ENCODE measurements around the gene ADAM15. TPM values are rescaled to one million over a fixed set of nuclear protein-coding genes. Genes with fewer than 3 reads are reported as not detected.
A peak's percentile ranks its signal among the peaks of the same experiment; 100 is the strongest.

Gene ADAM15
- total and polyA plus RNA-seq, 2 experiments from 2014 or later, result 19.5 to 25.2 TPM

DNA sequence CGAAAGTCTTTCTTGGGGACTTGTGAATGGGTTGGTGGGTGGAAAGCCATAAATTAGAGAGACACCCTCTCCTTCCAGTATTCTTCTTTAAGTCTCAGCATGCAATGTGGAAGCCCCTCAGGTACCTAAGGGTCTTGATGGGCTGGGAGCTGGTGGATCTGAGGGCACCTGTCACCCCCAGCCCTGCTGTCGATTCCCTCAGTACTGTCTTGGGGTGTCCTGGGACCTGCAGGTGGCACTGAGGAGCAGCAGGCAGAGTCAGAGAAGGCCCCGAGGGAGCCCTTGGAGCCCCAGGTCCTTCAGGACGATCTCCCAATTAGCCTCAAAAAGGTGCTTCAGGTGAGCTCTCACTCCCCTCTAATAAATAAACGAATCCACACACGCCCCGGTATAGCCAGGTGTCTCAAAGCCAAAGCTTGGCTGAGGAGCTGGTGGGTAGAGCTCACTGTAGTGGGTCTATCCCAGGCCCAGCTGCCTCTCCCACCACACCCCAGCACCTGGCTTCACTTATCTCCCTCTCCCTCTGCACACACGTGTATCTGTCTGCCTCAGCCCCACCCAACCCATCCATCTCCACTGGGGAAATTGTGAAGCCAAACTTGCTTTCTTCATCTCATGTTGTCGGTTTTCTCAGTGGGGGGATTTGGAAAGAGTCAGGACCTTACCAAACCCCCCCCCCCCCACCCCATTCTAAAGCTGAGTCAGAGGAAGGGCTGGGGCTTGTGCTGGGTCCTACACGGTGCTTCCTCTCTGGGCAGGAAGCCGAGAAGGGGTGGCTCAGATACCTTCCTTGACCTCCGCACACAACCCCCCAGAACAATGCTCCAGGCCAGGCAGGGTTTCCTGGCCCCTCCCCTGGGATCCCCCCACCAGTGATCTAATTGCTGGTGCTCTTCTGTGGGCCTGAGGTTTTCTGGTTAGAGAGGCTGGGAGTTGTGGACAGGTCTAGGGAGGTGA, 1.6 kb downstream of the ADAM15 start:
- H3K27ac ChIP-seq, result no peak overlapping the region
- H3K4me3 ChIP-seq, result no peak overlapping the region
- H3K9me3 ChIP-seq (ENCODE audit: low read depth), result no peaks in the 10 kb centered on the region
- TF ChIP-seq, protein P1, sequence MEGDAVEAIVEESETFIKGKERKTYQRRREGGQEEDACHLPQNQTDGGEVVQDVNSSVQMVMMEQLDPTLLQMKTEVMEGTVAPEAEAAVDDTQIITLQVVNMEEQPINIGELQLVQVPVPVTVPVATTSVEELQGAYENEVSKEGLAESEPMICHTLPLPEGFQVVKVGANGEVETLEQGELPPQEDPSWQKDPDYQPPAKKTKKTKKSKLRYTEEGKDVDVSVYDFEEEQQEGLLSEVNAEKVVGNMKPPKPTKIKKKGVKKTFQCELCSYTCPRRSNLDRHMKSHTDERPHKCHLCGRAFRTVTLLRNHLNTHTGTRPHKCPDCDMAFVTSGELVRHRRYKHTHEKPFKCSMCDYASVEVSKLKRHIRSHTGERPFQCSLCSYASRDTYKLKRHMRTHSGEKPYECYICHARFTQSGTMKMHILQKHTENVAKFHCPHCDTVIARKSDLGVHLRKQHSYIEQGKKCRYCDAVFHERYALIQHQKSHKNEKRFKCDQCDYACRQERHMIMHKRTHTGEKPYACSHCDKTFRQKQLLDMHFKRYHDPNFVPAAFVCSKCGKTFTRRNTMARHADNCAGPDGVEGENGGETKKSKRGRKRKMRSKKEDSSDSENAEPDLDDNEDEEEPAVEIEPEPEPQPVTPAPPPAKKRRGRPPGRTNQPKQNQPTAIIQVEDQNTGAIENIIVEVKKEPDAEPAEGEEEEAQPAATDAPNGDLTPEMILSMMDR (IDR thresholded peaks at IDR 0.05; ENCODE audit: low read depth, low read length), result peak; percentile 24
- H3K27me3 ChIP-seq, result peaks cover 23% of the 10 kb centered on the region
- H3K36me3 ChIP-seq, result no peaks in the 10 kb centered on the region
- H3K4me1 ChIP-seq (ENCODE audit: low read depth), result peaks cover 11% of the 10 kb centered on the region
- no peak for DNase-seq (ENCODE audit: low read depth in 1 of 2, low spot score in 1 of 2)

GRCh38 chr1:155053531-155054105, 2.5 kb downstream of the ADAM15 start:
- Histone ChIP-seq H3K4me3 (no peak overlapping the region), H3K9me3 (ENCODE audit: low read depth) (no peaks in the 10 kb centered on the region), H3K27me3 (peaks cover 23% of the 10 kb centered on the region), H3K27ac (no peak overlapping the region), H3K4me1 (ENCODE audit: low read depth) (peaks cover 11% of the 10 kb centered on the region), H3K36me3 (no peaks in the 10 kb centered on the region)
- TF ChIP-seq, protein P1 (IDR thresholded peaks at IDR 0.05; ENCODE audit: low read depth, low read length), result no peak
- DNase-seq (ENCODE audit: low read depth in 1 of 2, low spot score in 1 of 2), result no peak

GRCh38 chr1:155057104-155057503, 6.0 kb downstream of the ADAM15 start:
- Histone ChIP-seq H3K27me3 (peaks cover 16% of the 10 kb centered on the region), H3K27ac (no peak overlapping the region), H3K36me3 (no peaks in the 10 kb centered on the region), H3K4me1 (ENCODE audit: low read depth) (peaks cover 5% of the 10 kb centered on the region), H3K4me3 (no peak overlapping the region), H3K9me3 (ENCODE audit: low read depth) (no peaks in the 10 kb centered on the region)
- TF ChIP-seq, protein P1 (IDR thresholded peaks at IDR 0.05; ENCODE audit: low read depth, low read length), result no peak
- DNase-seq (ENCODE audit: low read depth in 1 of 2, low spot score in 1 of 2), result no peak

DNA sequence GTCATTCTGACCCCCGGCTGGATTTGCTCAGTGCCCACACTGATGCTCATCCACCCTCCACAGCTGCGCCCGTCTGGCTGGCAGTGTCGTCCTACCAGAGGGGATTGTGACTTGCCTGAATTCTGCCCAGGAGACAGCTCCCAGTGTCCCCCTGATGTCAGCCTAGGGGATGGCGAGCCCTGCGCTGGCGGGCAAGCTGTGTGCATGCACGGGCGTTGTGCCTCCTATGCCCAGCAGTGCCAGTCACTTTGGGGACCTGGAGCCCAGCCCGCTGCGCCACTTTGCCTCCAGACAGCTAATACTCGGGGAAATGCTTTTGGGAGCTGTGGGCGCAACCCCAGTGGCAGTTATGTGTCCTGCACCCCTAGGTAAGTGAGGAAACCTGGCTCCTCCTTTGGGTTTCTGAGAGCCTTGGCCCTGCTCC, 6.7 kb downstream of the ADAM15 start:
- H3K4me3 ChIP-seq, result no peak overlapping the region
- peaks cover 9% of the 10 kb centered on the region for H3K27me3 ChIP-seq
- DNase-seq (ENCODE audit: low read depth in 1 of 2, low spot score in 1 of 2), result no peak
- TF ChIP-seq, protein P1 (IDR thresholded peaks at IDR 0.05; ENCODE audit: low read depth, low read length), result no peak
- no peak overlapping the region for H3K27ac ChIP-seq
- H3K9me3 ChIP-seq (ENCODE audit: low read depth), result no peaks in the 10 kb centered on the region
- H3K4me1 ChIP-seq (ENCODE audit: low read depth), result peaks cover 5% of the 10 kb centered on the region
- H3K36me3 ChIP-seq, result no peaks in the 10 kb centered on the region

- Histone ChIP-seq H3K4me1 (ENCODE audit: low read depth) (peaks cover 13% of the 10 kb centered on the region), H3K27ac (no peak overlapping the region), H3K9me3 (ENCODE audit: low read depth) (no peaks in the 10 kb centered on the region), H3K4me3 (no peak overlapping the region), H3K36me3 (no peaks in the 10 kb centered on the region), H3K27me3 (no peaks in the 10 kb centered on the region)
- TF ChIP-seq, protein P1 (IDR thresholded peaks at IDR 0.05; ENCODE audit: low read depth, low read length), result no peak
- DNase-seq (ENCODE audit: low read depth in 1 of 2, low spot score in 1 of 2), result no peak
Measured at GRCh38 chr1:155060736-155061135, 9.6 kb downstream of the ADAM15 start.

Measured in cardiac muscle cell (in vitro differentiated cells and primary cell).